Hematopoietic multipotent progenitor cell treated with erythropoietin and hydrocortisone succinate and interleukin-3 and kit ligand, for 8 days (in vitro differentiated cells): Measurements from ENCODE around the gene CDCA5.
"Not testable (repeated sequence)": the region's sequence is repeated elsewhere in the genome, so short reads cannot be mapped to it uniquely, and the experiment has no call there.

Source experiments
- DNase-seq: peaks from one replicate; pipeline ENCODE4 v3.0.0-alpha.2; 2015

Gene CDCA5

DNA sequence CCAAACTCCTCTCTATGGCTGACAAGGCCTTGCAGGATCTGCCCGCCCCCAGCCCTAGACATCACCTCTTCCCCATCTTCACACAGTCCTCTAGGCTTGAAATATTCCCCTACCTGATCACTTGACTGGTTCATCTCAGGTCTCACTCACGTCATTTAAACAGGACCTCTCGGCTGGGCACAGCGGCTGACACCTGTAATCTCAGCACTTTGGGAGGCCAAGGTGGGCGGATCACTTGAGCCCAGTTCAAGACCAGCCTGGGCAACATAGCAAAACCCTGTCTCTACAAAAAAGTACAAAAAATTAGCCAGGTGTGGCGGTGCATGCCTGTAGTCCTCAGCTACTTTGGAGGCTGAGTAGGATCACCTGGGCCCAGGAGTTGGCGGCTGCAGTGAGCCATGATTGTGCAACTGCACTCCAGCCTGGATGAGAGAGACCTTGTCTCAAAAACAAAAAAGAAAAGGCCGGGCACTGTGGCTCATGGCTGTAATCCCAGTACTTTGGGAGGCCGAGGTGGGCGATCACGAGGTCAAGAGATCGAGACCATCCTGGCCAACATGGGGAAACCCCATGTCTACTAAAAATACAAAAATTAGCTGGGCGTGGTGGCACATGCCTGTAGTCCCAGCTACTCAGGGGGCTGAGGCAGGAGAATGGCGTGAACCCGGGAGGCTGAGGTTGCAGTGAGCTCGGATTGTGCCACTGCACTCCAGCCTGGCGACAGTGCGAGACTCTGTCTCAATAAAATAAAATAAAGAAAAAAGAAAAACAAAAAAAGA, 35.2 kb upstream of the CDCA5 start:
- DNase-seq: not testable (repeated sequence)

DNA sequence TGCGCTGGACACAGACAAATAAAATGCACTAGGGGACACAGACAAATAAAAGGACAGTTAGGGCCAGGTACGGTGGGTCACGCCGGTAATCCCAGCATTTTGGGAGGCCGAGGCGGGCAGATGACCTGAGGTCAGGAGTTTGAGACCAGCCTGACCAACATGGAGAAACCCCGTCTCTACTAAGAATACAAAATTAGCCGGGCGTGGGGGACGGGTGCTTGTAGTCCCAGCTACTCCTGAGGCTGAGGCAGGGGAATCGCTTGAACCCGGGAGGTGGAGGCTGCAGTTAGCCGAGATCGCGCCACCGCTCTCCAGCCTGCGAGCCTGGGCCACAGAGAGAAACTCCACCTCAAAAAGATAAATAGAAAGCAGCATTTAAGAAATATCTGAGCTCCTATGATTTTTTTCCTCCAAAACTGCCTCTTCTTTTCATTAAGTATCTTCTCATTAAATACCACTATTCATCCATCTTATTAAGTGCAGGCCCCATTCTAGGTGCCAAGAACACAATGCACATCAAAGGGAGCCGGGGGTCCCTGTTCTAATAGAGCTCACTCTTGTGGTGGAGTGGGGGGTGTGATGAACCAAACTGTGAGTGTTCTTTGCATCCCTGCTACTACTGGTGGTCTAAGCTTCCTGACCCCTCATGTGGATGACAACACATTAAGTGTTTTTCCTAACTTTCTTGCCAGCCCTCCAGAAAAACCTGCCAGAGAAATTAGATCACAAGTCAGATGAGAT, 34.4 kb upstream of the CDCA5 start:
- DNase-seq: no peak

GRCh38 chr11:65117206-65118096, 33.6 kb upstream of the CDCA5 start, which contains the start of gene ZNHIT2:
TSS of gene ZNHIT2 (minus strand) at chr11:65117701. CDS start at chr11:65117653, 48 bp downstream.
- DNase-seq: peak; percentile 99

GRCh38 chr11:65116370-65117205, 32.7 kb upstream of the CDCA5 start:
- peak; percentile 57 for DNase-seq

GRCh38 chr11:65115361-65116082, 31.7 kb upstream of the CDCA5 start:
- DNase-seq: no peak

DNA sequence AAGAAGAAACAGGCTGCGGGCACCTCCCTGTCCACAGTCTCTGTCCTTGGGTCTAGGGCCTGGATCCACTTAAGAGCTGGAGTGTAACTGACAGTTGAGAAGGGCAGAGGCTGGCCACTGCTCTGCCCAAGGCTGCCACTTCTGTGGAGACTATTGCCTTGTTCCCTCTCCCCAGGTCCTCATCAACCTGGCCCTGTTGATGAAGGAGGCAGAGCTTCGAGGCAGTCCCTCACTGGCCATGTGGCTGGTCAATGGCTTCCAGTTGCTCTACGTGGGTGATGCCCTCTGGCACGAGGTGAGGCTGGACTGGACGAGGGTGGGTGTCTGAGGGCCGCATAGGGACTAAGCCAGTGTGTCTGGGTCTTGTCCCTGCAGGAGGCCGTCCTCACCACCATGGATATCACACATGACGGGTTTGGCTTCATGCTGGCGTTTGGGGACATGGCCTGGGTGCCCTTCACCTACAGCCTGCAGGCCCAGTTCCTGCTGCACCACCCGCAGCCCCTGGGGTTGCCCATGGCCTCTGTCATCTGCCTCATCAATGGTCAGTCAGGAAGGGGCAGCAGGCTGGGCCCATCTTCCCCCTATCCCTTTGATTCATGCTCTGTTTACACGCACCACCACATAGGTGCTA, 30.8 kb upstream of the CDCA5 start:
- DNase-seq: no peak

DNA sequence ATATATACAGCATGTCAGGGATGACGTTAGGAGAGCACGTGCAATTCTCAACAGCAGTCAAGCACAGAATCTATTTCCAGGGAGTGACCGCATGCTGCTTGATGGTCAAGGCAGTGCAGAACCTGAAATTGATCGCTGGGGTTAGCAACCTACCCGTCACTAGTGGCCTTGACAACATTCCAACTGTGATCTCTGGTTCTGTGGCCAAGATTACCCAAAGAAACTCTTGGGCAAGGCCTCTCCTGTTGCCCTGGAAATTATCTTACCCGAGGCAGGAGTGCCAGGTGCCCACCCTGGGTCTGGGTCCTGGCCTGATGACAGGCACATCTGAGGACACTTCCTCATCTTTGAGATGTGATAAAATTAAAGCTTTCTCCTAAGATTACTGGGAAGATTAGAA, 30.0 kb upstream of the CDCA5 start:
- DNase-seq: peak; percentile 73

- peak; percentile 66 for DNase-seq
Measured at GRCh38 chr11:65113361-65113756, 29.5 kb upstream of the CDCA5 start.

DNA sequence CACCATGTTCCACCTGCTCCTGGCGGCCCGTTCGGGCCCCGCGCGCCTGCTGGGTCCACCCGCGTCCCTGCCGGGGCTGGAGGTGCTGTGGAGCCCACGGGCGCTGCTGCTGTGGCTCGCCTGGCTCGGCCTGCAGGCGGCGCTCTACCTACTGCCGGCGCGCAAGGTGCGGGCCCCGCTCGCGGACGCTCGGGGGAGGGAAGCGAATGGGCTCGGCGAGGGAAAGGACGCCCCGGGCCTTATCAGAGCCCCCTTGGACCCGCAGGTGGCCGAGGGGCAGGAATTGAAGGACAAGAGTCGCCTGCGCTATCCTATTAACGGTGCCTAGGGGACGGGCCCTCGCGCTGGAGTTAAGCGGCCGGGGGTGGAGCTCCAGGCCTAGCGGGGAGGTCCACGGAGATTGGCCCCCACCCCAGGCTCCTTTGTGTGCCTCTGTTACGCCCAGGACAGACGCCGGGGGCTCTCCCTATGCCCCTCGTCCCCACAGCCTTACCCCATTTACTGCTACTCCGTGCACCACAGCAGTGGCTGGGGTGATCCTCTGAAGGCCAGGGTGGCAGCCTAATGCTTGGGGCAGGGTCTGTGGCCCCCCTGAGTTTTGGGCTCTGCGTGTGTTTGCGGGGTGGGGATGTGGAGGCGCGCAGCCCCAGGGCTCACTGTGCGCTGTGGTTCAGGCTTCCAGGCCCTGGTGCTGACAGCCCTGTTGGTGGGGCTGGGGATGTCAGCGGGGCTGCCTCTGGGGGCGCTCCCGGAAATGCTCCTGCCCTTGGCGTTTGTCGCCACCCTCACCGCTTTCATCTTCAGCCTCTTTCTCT, 28.9 kb upstream of the CDCA5 start:
- peak; percentile 72 for DNase-seq

- peak; percentile 96 for DNase-seq
Measured at GRCh38 chr11:65111744-65112545, 28.1 kb upstream of the CDCA5 start, which contains the start of gene TM7SF2. TSS of gene TM7SF2 (plus strand) at chr11:65111872. CDS start at chr11:65112016, 144 bp downstream.

DNA sequence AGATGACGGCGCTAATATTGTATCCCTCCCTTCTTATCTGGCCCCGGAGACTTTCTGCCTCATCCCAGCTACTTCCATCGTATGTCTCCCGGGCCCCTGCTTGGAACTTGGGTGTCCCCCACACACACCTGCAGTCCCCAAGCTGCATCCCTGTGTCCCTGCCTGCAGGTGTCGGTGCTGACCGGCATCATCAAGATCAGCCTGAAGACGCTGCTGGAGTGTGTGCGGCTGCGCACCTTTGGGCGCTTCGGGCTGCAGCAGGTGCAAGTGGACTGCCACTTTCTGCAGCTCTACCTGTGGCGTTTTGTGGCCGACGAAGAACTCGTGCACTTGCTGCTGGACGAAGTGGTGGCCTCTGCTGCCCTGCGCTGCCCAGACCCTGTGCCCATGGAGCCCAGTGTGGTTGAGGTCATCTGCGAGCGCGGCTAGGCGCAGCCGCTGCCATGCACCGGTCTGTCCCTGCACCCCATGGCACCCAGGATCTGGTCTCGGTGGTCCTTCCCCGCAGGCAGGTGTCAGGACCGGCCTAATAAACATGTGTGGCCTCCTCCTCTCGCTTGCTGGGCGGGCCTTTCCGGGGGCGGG, 27.4 kb upstream of the CDCA5 start:
- DNase-seq: no peak

DNA sequence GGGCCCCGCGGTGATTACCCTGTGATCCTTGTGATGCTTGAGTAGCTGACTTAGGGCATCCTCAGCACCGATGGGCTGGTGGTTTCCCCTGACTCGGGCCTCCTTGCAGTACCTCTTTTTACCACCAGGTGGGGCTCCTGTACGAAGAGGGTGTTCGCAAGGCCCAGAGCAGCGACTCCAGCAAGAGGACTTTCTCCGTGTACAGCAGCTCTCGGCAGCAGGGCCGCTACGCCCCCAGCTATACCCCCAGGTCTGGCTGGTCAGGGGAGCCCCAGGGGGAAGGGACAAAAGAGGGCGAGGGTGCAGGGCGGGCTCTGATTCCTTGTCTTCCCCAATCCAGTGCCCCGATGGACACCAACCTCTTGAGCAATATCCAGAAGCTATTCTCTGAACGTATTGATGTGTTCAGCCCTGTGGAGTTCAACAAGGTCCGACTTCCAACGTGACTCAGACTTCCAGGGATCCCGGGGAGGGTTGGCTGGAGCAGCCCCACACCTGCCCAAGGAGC, 26.6 kb upstream of the CDCA5 start:
- DNase-seq: peak; percentile 87

DNA sequence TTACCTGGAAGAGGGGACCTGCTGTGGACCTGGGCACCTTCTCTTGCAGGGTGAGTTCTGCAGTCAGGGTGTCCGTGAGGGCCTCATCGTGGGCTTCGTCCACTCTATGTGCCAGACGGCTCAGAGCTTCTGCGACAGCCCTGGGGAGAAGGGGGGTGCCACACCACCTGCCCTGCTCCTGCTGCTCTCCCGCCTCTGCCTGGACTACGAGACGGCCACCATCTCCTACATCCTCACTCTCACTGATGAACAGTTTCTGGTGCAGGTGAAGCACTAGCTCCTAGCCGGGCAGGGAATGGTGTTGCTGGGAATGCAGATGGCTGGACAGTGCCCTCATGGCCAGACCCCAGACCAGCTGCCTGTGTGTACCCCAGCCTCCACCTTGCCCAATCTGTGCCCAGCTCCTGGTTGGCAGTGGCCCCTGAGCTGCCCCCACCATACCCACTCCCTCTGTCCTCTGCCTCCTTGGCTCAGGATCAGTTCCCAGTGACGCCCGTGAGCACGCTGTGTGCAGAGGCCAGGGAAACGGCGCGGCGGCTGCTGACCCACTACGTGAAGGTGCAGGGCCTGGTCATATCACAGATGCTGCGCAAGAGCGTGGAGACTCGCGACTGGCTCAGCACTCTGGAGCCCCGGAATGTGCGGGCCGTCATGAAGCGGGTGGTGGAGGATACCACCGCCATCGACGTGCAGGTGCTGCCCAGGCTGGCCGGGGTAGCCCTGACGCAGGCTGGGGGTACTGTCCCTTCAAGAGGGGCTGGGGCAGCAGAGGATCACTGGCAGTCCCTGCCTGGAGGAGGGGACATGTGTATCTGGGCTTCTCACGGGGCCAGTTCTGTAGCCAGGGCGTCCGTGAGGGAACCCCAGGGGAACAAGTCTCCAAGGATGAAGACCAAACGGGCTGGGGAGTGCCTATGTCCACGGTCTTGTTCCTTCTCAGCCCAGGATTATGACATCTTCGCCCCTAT, 25.7 kb upstream of the CDCA5 start:
- DNase-seq: no peak

GRCh38 chr11:65108469-65109123, 24.8 kb upstream of the CDCA5 start:
- no peak for DNase-seq

- DNase-seq: no peak
Measured at GRCh38 chr11:65107751-65108468, 24.1 kb upstream of the CDCA5 start.

DNA sequence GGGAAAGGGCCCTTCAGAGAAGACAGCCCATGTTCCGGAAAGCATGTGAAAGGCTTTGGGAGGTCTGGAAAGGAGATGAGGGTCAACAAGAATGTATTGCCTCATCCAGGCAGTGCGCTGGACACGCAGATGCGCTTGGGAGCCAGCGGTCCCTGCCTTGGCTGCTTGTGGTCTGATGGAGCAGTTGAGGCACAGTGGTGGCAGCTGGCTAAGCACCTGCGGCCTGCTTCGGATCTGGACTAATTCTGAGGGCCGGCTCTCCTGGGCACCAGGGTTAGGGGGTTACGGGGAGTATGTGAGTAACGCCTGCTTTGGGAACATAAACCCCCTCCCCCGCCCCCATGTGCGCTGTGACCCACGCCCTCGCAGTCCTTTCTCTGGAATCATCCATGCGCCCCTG, 23.2 kb upstream of the CDCA5 start:
- DNase-seq: no peak
